HG02943 (cell line): ENCODE data around the gene SEMA3B.

ENCODE experiments used
- ATAC-seq: cut with Tn5 transposase; IDR thresholded peaks from one replicate; pipeline ENCODE4 v1.9.1; 2021; ENCODE audit warnings: mild to moderate bottlenecking, low read depth, moderate library complexity; ENCODE audit not compliant: unreplicated experiment

SEMA3B gene

GRCh38 chr3:50289130-50289529, 20.2 kb downstream of the SEMA3B start:
- ATAC-seq, result no peak

- ATAC-seq, result no peak
Measured at GRCh38 chr3:50290161-50290641, 21.3 kb downstream of the SEMA3B start.

- peak; percentile 87 for ATAC-seq
Measured at GRCh38 chr3:50292159-50293078, 23.5 kb downstream of the SEMA3B start, which contains the start of gene IFRD2. Gene IFRD2 (minus strand): TSS chr3:50292429. CDS start chr3:50292274, 155 bp downstream.

GRCh38 chr3:50293079-50293801, 24.3 kb downstream of the SEMA3B start:
- ATAC-seq, result no peak

- ATAC-seq, result no peak
Measured at GRCh38 chr3:50294089-50294488, 25.1 kb downstream of the SEMA3B start.

- ATAC-seq, result no peak
Measured at GRCh38 chr3:50294492-50295403, 25.8 kb downstream of the SEMA3B start.

GRCh38 chr3:50295553-50296431, 26.8 kb downstream of the SEMA3B start:
- no peak for ATAC-seq

GRCh38 chr3:50296721-50297383, 27.9 kb downstream of the SEMA3B start:
- ATAC-seq, result no peak

- no peak for ATAC-seq
Measured at GRCh38 chr3:50297384-50297775, 28.4 kb downstream of the SEMA3B start.

GRCh38 chr3:50297896-50298725, 29.2 kb downstream of the SEMA3B start:
- no peak for ATAC-seq

GRCh38 chr3:50298836-50299637, 30.1 kb downstream of the SEMA3B start, which contains the start of the genes HYAL3 and NAA80:
Gene HYAL3 (minus strand): TSS chr3:50299405. CDS start chr3:50295602, 3,803 bp downstream.
Gene NAA80 (minus strand): TSS chr3:50299405. CDS start chr3:50297463, 1,942 bp downstream.
- ATAC-seq, result peak; percentile 75

GRCh38 chr3:50299638-50299928, 30.6 kb downstream of the SEMA3B start:
- ATAC-seq, result no peak

- ATAC-seq, result no peak
Measured at GRCh38 chr3:50299929-50300680, 31.2 kb downstream of the SEMA3B start.

GRCh38 chr3:50300681-50301254, 31.8 kb downstream of the SEMA3B start:
- no peak for ATAC-seq

- ATAC-seq, result no peak
Measured at GRCh38 chr3:50302095-50303012, 33.4 kb downstream of the SEMA3B start.
